HEK293 (cell line): ENCODE measurements around the gene SPEM2.

Experiments
- CTCF ChIA-PET: fragments of 350-600 bp; formaldehyde crosslinking; extraction: SDS; loops from one replicate; lab custom pipeline; 2021; ENCODE audit warnings: antibody characterized with exemption; lab: Yijun Ruan, JAX
- POLR2A ChIA-PET: fragments of 300-600 bp; formaldehyde crosslinking; extraction: SDS; loops from one replicate; lab custom pipeline; 2020; ENCODE audit warnings: antibody characterized with exemption, inconsistent platforms; lab: Yijun Ruan, JAX
- H3K27ac ChIP-seq: fragments of 200-500 bp; sonication (Bioruptor generic); 2 replicates; pipeline ENCODE4 v1.5.1; 2014; ENCODE audit warnings: low read depth, low read length, control low read depth, inconsistent platforms; ENCODE audit errors: extremely low read depth
- H3K36me3 ChIP-seq, 2 experiments: fragments of 200-500 bp in 1 of 2; sonication (Bioruptor generic) in 1 of 2; 1 replicate in 1 of 2; 2 replicates in 1 of 2; pipeline ENCODE4 v1.5.1; 2014 to 2017; ENCODE audit warnings: inconsistent platforms in 2 of 2, low read length in 2 of 2; ENCODE audit not compliant: control insufficient read depth in 2 of 2, insufficient read depth in 1 of 2
- H3K4me1 ChIP-seq: fragments of 200-500 bp; sonication (Bioruptor generic); 2 replicates; pipeline ENCODE4 v1.5.1; 2014; ENCODE audit warnings: mild to moderate bottlenecking, low read length, inconsistent platforms; ENCODE audit not compliant: control insufficient read depth, insufficient read depth
- H3K4me3 ChIP-seq: 2 replicates; pipeline ENCODE4 v1.5.1; 2011; ENCODE audit warnings: low read depth, mild to moderate bottlenecking, control low read depth, low read length, moderate library complexity
- H3K9me3 ChIP-seq: fragments of 200-500 bp; sonication (Bioruptor generic); 2 replicates; pipeline ENCODE4 v1.5.1; 2014; ENCODE audit warnings: low read depth, low read length, inconsistent platforms; ENCODE audit not compliant: control insufficient read depth, insufficient read depth
- PBX3 ChIP-seq: sonication (generic); formaldehyde crosslinking; IDR thresholded peaks from 2 replicates; pipeline ENCODE4 v1.8.1; 2022; ENCODE audit warnings: mild to moderate bottlenecking, moderate library complexity, missing genetic modification reagents
- TCF7L2 ChIP-seq: IDR thresholded peaks from 2 replicates; pipeline ENCODE4 v1.6.1; 2011; ENCODE audit warnings: low read depth, mild to moderate bottlenecking, inconsistent platforms, low read length, moderate library complexity, borderline replicate concordance
- YY1 ChIP-seq: fragments of 450-650 bp; formaldehyde crosslinking; IDR thresholded peaks from 2 replicates; pipeline ENCODE4 v1.5.1; 2018; ENCODE audit warnings: missing biosample characterization, missing genetic modification characterization
- ZNF112 ChIP-seq: fragments of 450-650 bp; formaldehyde crosslinking; IDR thresholded peaks from 2 replicates; pipeline ENCODE4 v1.5.0; 2017; ENCODE audit warnings: missing biosample characterization, missing genetic modification characterization
- ZNF146 ChIP-seq: fragments of 450-650 bp; formaldehyde crosslinking; IDR thresholded peaks from 2 replicates; pipeline ENCODE4 v1.5.1; 2016; ENCODE audit warnings: missing biosample characterization, missing genetic modification characterization
- ZNF530 ChIP-seq: fragments of 450-650 bp; formaldehyde crosslinking; IDR thresholded peaks from 2 replicates; pipeline ENCODE4 v1.5.1; 2016; ENCODE audit warnings: low read depth, missing biosample characterization, missing genetic modification characterization
- ZNF596 ChIP-seq: fragments of 450-650 bp; IDR thresholded peaks from 2 replicates; pipeline ENCODE4 v1.5.0; 2018; ENCODE audit warnings: missing biosample characterization, mild to moderate bottlenecking, missing genetic modification characterization, moderate library complexity
- ZNF692 ChIP-seq: fragments of 450-650 bp; formaldehyde crosslinking; IDR thresholded peaks from 2 replicates; pipeline ENCODE4 v1.5.1; 2016; ENCODE audit warnings: missing biosample characterization, missing genetic modification characterization
- TF ChIP-seq, protein P1 (sequence below): fragments of 450-650 bp; formaldehyde crosslinking; conservative IDR thresholded peaks from 2 replicates; pipeline ENCODE4 v1.5.1; 2016; ENCODE audit warnings: low read depth, missing biosample characterization, missing genetic modification characterization
- TF ChIP-seq, protein P2 (sequence below): fragments of 450-650 bp; formaldehyde crosslinking; IDR thresholded peaks from 2 replicates; pipeline ENCODE4 v1.5.1; 2016; ENCODE audit warnings: missing biosample characterization, missing genetic modification characterization, low read depth
- TF ChIP-seq, protein P3 (sequence below): fragments of 450-650 bp; formaldehyde crosslinking; IDR thresholded peaks from 2 replicates; pipeline ENCODE4 v1.5.1; 2016; ENCODE audit warnings: missing biosample characterization, missing genetic modification characterization
- TF ChIP-seq, protein P4 (sequence below): fragments of 450-650 bp; formaldehyde crosslinking; IDR thresholded peaks from 2 replicates; pipeline ENCODE4 v1.5.1; 2016; ENCODE audit warnings: missing biosample characterization, missing genetic modification characterization

Gene SPEM2

GRCh38 chr17:7383742-7384488 is 41.5 kb upstream of the SPEM2 start (continued):
- no peak for TF ChIP-seq ZNF692
- TF ChIP-seq ZNF146 (tag by site-specific recombination), result no peak
- TF ChIP-seq TCF7L2, result no peak
- TF ChIP-seq, protein P1, sequence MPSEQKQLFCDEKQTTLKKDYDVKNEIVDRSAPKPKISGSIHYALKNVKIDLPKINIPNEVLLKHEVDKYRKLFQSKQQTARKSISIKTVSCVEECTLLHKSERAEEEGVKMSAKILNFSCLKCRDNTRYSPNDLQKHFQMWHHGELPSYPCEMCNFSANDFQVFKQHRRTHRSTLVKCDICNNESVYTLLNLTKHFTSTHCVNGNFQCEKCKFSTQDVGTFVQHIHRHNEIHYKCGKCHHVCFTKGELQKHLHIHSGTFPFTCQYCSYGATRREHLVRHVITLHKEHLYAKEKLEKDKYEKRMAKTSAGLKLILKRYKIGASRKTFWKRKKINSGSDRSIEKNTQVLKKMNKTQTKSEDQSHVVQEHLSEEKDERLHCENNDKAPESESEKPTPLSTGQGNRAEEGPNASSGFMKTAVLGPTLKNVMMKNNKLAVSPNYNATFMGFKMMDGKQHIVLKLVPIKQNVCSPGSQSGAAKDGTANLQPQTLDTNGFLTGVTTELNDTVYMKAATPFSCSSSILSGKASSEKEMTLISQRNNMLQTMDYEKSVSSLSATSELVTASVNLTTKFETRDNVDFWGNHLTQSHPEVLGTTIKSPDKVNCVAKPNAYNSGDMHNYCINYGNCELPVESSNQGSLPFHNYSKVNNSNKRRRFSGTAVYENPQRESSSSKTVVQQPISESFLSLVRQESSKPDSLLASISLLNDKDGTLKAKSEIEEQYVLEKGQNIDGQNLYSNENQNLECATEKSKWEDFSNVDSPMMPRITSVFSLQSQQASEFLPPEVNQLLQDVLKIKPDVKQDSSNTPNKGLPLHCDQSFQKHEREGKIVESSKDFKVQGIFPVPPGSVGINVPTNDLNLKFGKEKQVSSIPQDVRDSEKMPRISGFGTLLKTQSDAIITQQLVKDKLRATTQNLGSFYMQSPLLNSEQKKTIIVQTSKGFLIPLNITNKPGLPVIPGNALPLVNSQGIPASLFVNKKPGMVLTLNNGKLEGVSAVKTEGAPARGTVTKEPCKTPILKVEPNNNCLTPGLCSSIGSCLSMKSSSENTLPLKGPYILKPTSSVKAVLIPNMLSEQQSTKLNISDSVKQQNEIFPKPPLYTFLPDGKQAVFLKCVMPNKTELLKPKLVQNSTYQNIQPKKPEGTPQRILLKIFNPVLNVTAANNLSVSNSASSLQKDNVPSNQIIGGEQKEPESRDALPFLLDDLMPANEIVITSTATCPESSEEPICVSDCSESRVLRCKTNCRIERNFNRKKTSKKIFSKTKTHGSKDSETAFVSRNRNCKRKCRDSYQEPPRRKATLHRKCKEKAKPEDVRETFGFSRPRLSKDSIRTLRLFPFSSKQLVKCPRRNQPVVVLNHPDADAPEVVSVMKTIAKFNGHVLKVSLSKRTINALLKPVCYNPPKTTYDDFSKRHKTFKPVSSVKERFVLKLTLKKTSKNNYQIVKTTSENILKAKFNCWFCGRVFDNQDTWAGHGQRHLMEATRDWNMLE (tag by site-specific recombination), result no peak
- TF ChIP-seq, protein P2, sequence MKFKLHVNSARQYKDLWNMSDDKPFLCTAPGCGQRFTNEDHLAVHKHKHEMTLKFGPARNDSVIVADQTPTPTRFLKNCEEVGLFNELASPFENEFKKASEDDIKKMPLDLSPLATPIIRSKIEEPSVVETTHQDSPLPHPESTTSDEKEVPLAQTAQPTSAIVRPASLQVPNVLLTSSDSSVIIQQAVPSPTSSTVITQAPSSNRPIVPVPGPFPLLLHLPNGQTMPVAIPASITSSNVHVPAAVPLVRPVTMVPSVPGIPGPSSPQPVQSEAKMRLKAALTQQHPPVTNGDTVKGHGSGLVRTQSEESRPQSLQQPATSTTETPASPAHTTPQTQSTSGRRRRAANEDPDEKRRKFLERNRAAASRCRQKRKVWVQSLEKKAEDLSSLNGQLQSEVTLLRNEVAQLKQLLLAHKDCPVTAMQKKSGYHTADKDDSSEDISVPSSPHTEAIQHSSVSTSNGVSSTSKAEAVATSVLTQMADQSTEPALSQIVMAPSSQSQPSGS (tag by site-specific recombination), result no peak
- TF ChIP-seq, protein P3, sequence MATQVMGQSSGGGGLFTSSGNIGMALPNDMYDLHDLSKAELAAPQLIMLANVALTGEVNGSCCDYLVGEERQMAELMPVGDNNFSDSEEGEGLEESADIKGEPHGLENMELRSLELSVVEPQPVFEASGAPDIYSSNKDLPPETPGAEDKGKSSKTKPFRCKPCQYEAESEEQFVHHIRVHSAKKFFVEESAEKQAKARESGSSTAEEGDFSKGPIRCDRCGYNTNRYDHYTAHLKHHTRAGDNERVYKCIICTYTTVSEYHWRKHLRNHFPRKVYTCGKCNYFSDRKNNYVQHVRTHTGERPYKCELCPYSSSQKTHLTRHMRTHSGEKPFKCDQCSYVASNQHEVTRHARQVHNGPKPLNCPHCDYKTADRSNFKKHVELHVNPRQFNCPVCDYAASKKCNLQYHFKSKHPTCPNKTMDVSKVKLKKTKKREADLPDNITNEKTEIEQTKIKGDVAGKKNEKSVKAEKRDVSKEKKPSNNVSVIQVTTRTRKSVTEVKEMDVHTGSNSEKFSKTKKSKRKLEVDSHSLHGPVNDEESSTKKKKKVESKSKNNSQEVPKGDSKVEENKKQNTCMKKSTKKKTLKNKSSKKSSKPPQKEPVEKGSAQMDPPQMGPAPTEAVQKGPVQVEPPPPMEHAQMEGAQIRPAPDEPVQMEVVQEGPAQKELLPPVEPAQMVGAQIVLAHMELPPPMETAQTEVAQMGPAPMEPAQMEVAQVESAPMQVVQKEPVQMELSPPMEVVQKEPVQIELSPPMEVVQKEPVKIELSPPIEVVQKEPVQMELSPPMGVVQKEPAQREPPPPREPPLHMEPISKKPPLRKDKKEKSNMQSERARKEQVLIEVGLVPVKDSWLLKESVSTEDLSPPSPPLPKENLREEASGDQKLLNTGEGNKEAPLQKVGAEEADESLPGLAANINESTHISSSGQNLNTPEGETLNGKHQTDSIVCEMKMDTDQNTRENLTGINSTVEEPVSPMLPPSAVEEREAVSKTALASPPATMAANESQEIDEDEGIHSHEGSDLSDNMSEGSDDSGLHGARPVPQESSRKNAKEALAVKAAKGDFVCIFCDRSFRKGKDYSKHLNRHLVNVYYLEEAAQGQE, result no peak
- TF ChIP-seq ZNF596 (tag by site-specific recombination), result no peak
- TF ChIP-seq PBX3 (CRISPR knock-in tag), result no peak

- CTCF ChIA-PET, result no interaction called here
- POLR2A ChIA-PET, result interaction anchor here (0.7 to 1.3 kb wide), 3 partner anchors 19 to 173 kb away, joined by 3 to 4 read pairs (median 4); partner anchors contain the start of gene TMEM256
Observed at GRCh38 chr17:7384489-7385081, 40.8 kb upstream of the SPEM2 start.

More at GRCh38 chr17:7384489-7385081, 40.8 kb upstream of the SPEM2 start:
- no peak overlapping the region for H3K27ac ChIP-seq
- H3K9me3 ChIP-seq, result no peaks in the 10 kb centered on the region
- no peaks in the 10 kb centered on the region for H3K4me1 ChIP-seq
- peaks cover 0 to 9% of the 10 kb centered on the region in 2 experiments; a peak in 2 of 3 replicates for H3K36me3 ChIP-seq
- H3K4me3 ChIP-seq, result no peak overlapping the region
- TF ChIP-seq, protein P4, sequence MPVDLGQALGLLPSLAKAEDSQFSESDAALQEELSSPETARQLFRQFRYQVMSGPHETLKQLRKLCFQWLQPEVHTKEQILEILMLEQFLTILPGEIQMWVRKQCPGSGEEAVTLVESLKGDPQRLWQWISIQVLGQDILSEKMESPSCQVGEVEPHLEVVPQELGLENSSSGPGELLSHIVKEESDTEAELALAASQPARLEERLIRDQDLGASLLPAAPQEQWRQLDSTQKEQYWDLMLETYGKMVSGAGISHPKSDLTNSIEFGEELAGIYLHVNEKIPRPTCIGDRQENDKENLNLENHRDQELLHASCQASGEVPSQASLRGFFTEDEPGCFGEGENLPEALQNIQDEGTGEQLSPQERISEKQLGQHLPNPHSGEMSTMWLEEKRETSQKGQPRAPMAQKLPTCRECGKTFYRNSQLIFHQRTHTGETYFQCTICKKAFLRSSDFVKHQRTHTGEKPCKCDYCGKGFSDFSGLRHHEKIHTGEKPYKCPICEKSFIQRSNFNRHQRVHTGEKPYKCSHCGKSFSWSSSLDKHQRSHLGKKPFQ (tag by site-specific recombination), result no peak
- TF ChIP-seq ZNF530 (tag by site-specific recombination) (no peak), TCF7L2 (no peak), ZNF112 (tag by site-specific recombination) (no peak), YY1 (tag by site-specific recombination) (no peak)
